Endothelial cell of umbilical vein (primary cell): Measurements from ENCODE around the gene POLR2L. TPM values are rescaled to one million over a fixed set of nuclear protein-coding genes. Genes with fewer than 3 reads are reported as not detected.

ENCODE experiments used
- BruUV-seq: library from RNA; stranded (reverse); fragments of 400-500 nt; replicated peaks from 2 replicates; lab custom pipeline; 2021; lab: Mats Ljungman, UMichigan
- CTCF ChIA-PET: fragments of 300-600, 350-600 bp; sonication (Branson Sonifier 250); formaldehyde crosslinking; loops from one replicate; lab custom pipeline; 2021; ENCODE audit warnings: antibody characterized with exemption, inconsistent platforms; lab: Charles Lee
- POLR2A ChIA-PET: fragments of 300-600, 350-600 bp; sonication (Branson Sonifier 250); formaldehyde crosslinking; loops from one replicate; lab custom pipeline; 2021; ENCODE audit warnings: antibody characterized with exemption, inconsistent platforms; lab: Charles Lee
- DNase-seq: peaks from one replicate; pipeline ENCODE4 v3.0.0-alpha.2; 2011; ENCODE audit warnings: low read depth, low spot score
- FAIRE-seq: peaks from 2 replicates; lab custom pipeline; 2011; peaks lifted over from hg19 to GRCh38; lab: Jason Lieb, UNC
- H2AFZ ChIP-seq: 2 replicates; pipeline ENCODE4 v1.6.0; 2012; ENCODE audit warnings: low read depth, low read length, control low read depth, inconsistent platforms
- H3K27ac ChIP-seq: 2 replicates; pipeline ENCODE4 v1.5.1; 2011; ENCODE audit warnings: low read depth, mild to moderate bottlenecking, control low read depth, low read length, moderate library complexity; ENCODE audit not compliant: insufficient read depth
- H3K27me3 ChIP-seq, 2 experiments: 2 replicates each; pipeline versions ENCODE4 v1.6.0 to v1.6.1; 2011; ENCODE audit warnings: low read length in 2 of 2, mixed read lengths in 1 of 2; ENCODE audit not compliant: control insufficient read depth in 2 of 2, insufficient read depth in 2 of 2
- H3K36me3 ChIP-seq, 2 experiments: 2 replicates in 1 of 2; 3 replicates in 1 of 2; pipeline ENCODE4 v1.5.1; 2011; ENCODE audit warnings: low read length in 2 of 2, mild to moderate bottlenecking in 1 of 2, moderate library complexity in 1 of 2; ENCODE audit not compliant: control insufficient read depth in 2 of 2, insufficient read depth in 2 of 2; ENCODE audit errors: extremely low read depth in 1 of 2
- H3K4me1 ChIP-seq: 3 replicates; pipeline ENCODE4 v1.5.1; 2011; ENCODE audit warnings: mild to moderate bottlenecking, low read length; ENCODE audit not compliant: control insufficient read depth, insufficient read depth; ENCODE audit errors: extremely low read depth
- H3K4me2 ChIP-seq: 2 replicates; pipeline ENCODE4 v1.6.1; 2011; ENCODE audit warnings: low read length, control low read depth, mixed read lengths; ENCODE audit not compliant: insufficient read depth
- H3K4me3 ChIP-seq, 3 experiments: fragments of 200-600 bp in 1 of 3; sonication (generic), shearing (Covaris generic) in 1 of 3; replicated peaks in 1 of 3; 2 replicates each; pipeline ENCODE4 v1.5.1; 2011 to 2016; ENCODE audit warnings: control low read depth in 3 of 3, low read length in 3 of 3, mild to moderate bottlenecking in 2 of 3, inconsistent platforms in 1 of 3, low read depth in 1 of 3, moderate library complexity in 1 of 3; ENCODE audit not compliant: insufficient read depth in 1 of 3
- H3K79me2 ChIP-seq: 2 replicates; pipeline ENCODE4 v1.6.0; 2012; ENCODE audit warnings: low read length, inconsistent platforms; ENCODE audit not compliant: control insufficient read depth, insufficient read depth
- H3K9ac ChIP-seq: replicated peaks from 2 replicates; pipeline ENCODE3; 2011; ENCODE audit warnings: low read length, control low read depth; ENCODE audit not compliant: insufficient read depth; ENCODE audit errors: extremely low read depth
- H3K9me1 ChIP-seq: replicated peaks from 3 replicates; pipeline ENCODE4 v1.6.0; 2011; ENCODE audit warnings: mild to moderate bottlenecking, low read length; ENCODE audit not compliant: control insufficient read depth, insufficient read depth; ENCODE audit errors: extremely low read depth
- H3K9me3 ChIP-seq: replicated peaks from 2 replicates; pipeline ENCODE4 v1.5.1; 2012; ENCODE audit warnings: low read length, inconsistent platforms; ENCODE audit not compliant: control insufficient read depth, insufficient read depth
- H4K20me1 ChIP-seq: replicated peaks from 2 replicates; pipeline ENCODE3; 2011; ENCODE audit warnings: mild to moderate bottlenecking, low read length; ENCODE audit not compliant: control insufficient read depth, insufficient read depth; ENCODE audit errors: extremely low read depth
- CTCF ChIP-seq, 2 donors: IDR thresholded peaks; 1 replicate in 1 of 2; 2 replicates in 1 of 2; pipeline ENCODE4 v1.5.1; 2011; ENCODE audit warnings: low read length in 2 of 2, mild to moderate bottlenecking in 2 of 2, moderate library complexity in 2 of 2, control low read depth in 1 of 2, inconsistent platforms in 1 of 2, low read depth in 1 of 2; ENCODE audit not compliant: insufficient read depth in 1 of 2; ENCODE audit errors: extremely low read depth in 1 of 2
- EZH2 ChIP-seq: IDR thresholded peaks from 2 replicates; pipeline ENCODE4 v1.6.1; 2012; ENCODE audit warnings: borderline replicate concordance, low read depth, mild to moderate bottlenecking, moderate library complexity, low read length, inconsistent platforms; ENCODE audit not compliant: severe bottlenecking
- FOS ChIP-seq: IDR thresholded peaks from 2 replicates; pipeline ENCODE4 v1.6.1; 2011; ENCODE audit warnings: mild to moderate bottlenecking, low read length, moderate library complexity, borderline replicate concordance; ENCODE audit not compliant: insufficient read depth
- GATA2 ChIP-seq: IDR thresholded peaks from 2 replicates; pipeline ENCODE4 v1.7.0; 2011; ENCODE audit warnings: low read depth, mild to moderate bottlenecking, moderate library complexity, mixed read lengths, low read length; ENCODE audit not compliant: insufficient read length, insufficient read depth
- JUN ChIP-seq: IDR thresholded peaks from 2 replicates; pipeline ENCODE4 v1.6.1; 2011; ENCODE audit warnings: borderline replicate concordance, low read depth; ENCODE audit not compliant: insufficient read length, insufficient read depth
- MAX ChIP-seq: IDR thresholded peaks from 2 replicates; pipeline ENCODE4 v1.6.1; 2011; ENCODE audit not compliant: insufficient read depth, insufficient read length
- MYC ChIP-seq: IDR thresholded peaks from one replicate; pipeline ENCODE4 v1.6.1; 2011; ENCODE audit warnings: mild to moderate bottlenecking, low read depth, low read length
- POLR2A ChIP-seq: IDR thresholded peaks from 2 replicates; pipeline ENCODE4 v1.6.1; 2012; ENCODE audit warnings: low read depth, mild to moderate bottlenecking, control low read depth, low read length
- POLR2AphosphoS5 ChIP-seq: IDR thresholded peaks from 2 replicates; pipeline ENCODE4 v1.6.1; 2012; ENCODE audit warnings: low read depth, mild to moderate bottlenecking, control low read depth, low read length, moderate library complexity; ENCODE audit not compliant: insufficient read depth
- dilution Hi-C: fragments of 300-500 bp; cut with MboI; formaldehyde crosslinking; loops from one replicate; pipeline ENCODE4 v1.15.0; 2019; ENCODE audit warnings: low sequenced_read_pairs; ENCODE audit not compliant: extremely low pct_ligation_motif_present
- intact Hi-C: fragments of 100-400 bp; cut with micrococcal nuclease; formaldehyde crosslinking; loops from one replicate; pipeline ENCODE4 v1.10.0; 2022
- polyA plus RNA-seq, 4 experiments: library from polyadenylated mRNA; depleted of rRNA in 3 of 4; stranded (reverse) in 3 of 4; unstranded in 1 of 4; fragments of >200 nt; gene quantifications; 2 replicates each; pipeline versions ENCODE4 v1.2.1 to v1.2.3, GENCODE V29; 2011 to 2012; ENCODE audit warnings: missing spikeins in 1 of 4
- total RNA-seq: library from RNA; stranded (reverse); gene quantifications from 2 replicates; pipeline ENCODE4 v1.2.3, GENCODE V29; 2021

POLR2L gene
- total and polyA plus RNA-seq, 2 donors (not counting 3 experiments of a cell fraction or from before 2014, with no cell fraction given): 146 to 259 TPM

DNA sequence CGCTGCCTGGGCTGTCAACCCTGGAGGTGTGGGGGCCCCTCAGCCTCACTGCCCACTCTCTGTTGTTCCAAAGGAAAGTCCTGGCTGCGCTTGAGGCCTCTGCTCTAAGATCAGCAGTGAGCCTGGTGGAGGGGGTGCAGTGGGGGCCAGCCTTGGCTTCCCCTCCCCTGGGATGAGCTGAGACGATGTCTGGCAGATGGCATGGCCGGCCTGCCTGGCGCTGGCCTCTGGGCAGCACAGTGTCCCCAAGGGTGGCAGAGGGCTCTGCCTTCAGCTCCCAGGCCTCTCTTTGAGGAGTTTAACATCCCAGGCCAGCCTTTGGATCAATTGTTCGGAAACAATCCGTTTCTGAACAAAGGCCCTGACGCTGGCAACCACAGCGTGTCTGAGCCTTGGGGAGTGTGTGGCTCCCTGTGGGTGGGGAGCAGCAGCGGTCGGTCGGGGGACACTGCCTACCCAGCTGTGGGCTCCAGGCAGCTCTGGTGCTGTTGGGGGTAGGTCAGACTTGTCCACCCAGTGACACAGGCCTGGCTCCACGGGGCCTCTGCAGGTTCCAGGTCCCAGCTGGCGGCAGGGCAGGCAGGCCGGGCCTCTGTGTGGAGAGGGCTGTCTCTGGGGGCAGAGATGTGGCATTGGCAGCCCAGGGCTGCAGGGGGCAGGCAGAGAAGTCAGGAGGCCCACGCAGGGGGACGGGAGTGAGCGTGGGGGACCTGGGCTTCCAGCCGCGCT is 12.4 kb upstream of the POLR2L start:
- H3K4me2 ChIP-seq: no peak overlapping the region
- no peak overlapping the region for H3K27ac ChIP-seq
- dilution Hi-C loops: no loop called here
- intact Hi-C loops: no loop called here
- H4K20me1 ChIP-seq: no peaks in the 10 kb centered on the region
- DNase-seq (no peak), FAIRE-seq (no peak)
- no TSS peak for BruUV-seq
- TF ChIP-seq GATA2: no peak
- no peaks in the 10 kb centered on the region for H3K9me1 ChIP-seq
- no peak overlapping the region for H3K9ac ChIP-seq
- H3K4me1 ChIP-seq: no peaks in the 10 kb centered on the region
- no peak overlapping the region for H3K4me3 ChIP-seq
- no peaks in the 10 kb centered on the region for H3K27me3 ChIP-seq
- POLR2A ChIA-PET: no interaction called here
- CTCF ChIA-PET: interaction anchor here (0.9 kb wide), 1 partner anchor 13 kb away, joined by 3 read pairs; no protein-coding TSS in a partner anchor
- H2AFZ ChIP-seq: no peak overlapping the region
- H3K36me3 ChIP-seq: no peaks in the 10 kb centered on the region
- H3K79me2 ChIP-seq: no peaks in the 10 kb centered on the region
- H3K9me3 ChIP-seq: no peaks in the 10 kb centered on the region

GRCh38 chr11:853682-854448 is 11.5 kb upstream of the POLR2L start:
- H3K4me2 ChIP-seq: no peak overlapping the region
- H3K36me3 ChIP-seq: no peaks in the 10 kb centered on the region
- no peak overlapping the region for H3K9ac ChIP-seq
- H3K79me2 ChIP-seq: no peaks in the 10 kb centered on the region
- no TSS peak for BruUV-seq
- intact Hi-C loops (no loop called here), dilution Hi-C loops (no loop called here)
- ChIA-PET POLR2A (no interaction called here), CTCF (no interaction called here)
- no peak overlapping the region for H3K27ac ChIP-seq
- H3K4me3 ChIP-seq: no peak overlapping the region
- H3K27me3 ChIP-seq: no peaks in the 10 kb centered on the region
- TF ChIP-seq CTCF (IDR thresholded peaks at IDR 0.05; ENCODE audit: extremely low read depth in 1 of 2, insufficient read depth in 1 of 2, low read depth in 1 of 2, low read length in 2 of 2) (no peak), FOS (no peak), POLR2A (no peak), EZH2 (no peak), JUN (no peak), GATA2 (no peak), MYC (no peak), POLR2AphosphoS5 (no peak), MAX (no peak)
- FAIRE-seq (no peak), DNase-seq (no peak)
- H3K4me1 ChIP-seq: no peaks in the 10 kb centered on the region
- no peaks in the 10 kb centered on the region for H3K9me1 ChIP-seq
- no peak overlapping the region for H2AFZ ChIP-seq
- no peaks in the 10 kb centered on the region for H3K9me3 ChIP-seq
- no peaks in the 10 kb centered on the region for H4K20me1 ChIP-seq
